Activated naive CD8-positive, alpha-beta T cell treated with anti-CD3 and anti-CD28 coated beads for 36 hours (primary cell): ENCODE measurements around the gene UBE2D2. TPM values are rescaled to one million over a fixed set of nuclear protein-coding genes. Genes with fewer than 3 reads are reported as not detected.
"Not testable (repeated sequence)": the region's sequence is repeated elsewhere in the genome, so short reads cannot be mapped to it uniquely, and the experiment has no call there.

Experiments used
- DNase-seq: peaks from one replicate; pipeline ENCODE4 v3.0.0; 2021
- H3K27ac Mint-ChIP-seq: one replicate; pipeline ENCODE4 v1.8.0; 2022; ENCODE audit warnings: mild to moderate bottlenecking, moderate library complexity, mixed read lengths
- H3K27me3 Mint-ChIP-seq: one replicate; pipeline ENCODE4 v1.8.0; 2022; ENCODE audit warnings: mild to moderate bottlenecking, mixed read lengths
- H3K36me3 Mint-ChIP-seq: one replicate; pipeline ENCODE4 v1.8.0; 2021; ENCODE audit warnings: mild to moderate bottlenecking, mixed read lengths
- H3K4me1 Mint-ChIP-seq: one replicate; pipeline ENCODE4 v1.8.0; 2021; ENCODE audit warnings: mixed read lengths
- H3K4me3 Mint-ChIP-seq: one replicate; pipeline ENCODE4 v1.8.0; 2022; ENCODE audit warnings: mild to moderate bottlenecking, moderate library complexity, mixed read lengths
- H3K9me3 Mint-ChIP-seq: one replicate; pipeline ENCODE4 v1.8.0; 2022; ENCODE audit warnings: mixed read lengths
- total RNA-seq, 2 experiments: library from RNA; stranded (reverse); gene quantifications; one replicate each; pipeline ENCODE4 v1.2.3, GENCODE V29; 2021

UBE2D2 gene
- total RNA-seq, 2 experiments from 2014 or later: 286 to 297 TPM

DNA sequence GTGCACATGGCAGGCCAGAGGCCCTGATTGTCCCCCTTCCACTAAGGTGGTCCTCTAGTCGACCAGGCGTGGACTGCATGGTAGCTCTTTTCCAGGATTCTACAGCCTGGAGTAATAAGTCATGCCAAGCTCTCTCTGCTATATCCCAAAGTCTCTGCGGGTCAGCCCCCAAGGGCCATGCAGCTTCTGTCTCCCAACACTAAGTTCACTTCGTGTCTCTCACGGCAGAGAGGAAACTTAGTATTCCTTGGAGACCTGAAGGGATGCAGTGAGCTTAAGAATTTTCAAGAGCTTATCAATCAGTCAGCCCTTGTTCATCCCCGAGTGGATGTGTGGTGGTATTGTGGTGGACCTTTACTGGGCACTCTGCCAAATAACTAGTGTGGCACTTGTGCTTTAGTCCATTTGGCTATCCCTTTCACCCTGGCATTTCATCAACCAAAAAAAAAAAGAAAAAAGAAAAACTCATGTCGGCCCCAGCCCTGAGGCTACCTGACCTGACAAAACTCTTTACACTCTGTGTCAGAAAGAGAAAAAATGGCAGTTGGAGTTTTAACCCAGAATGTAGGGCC is 33.2 kb upstream of the UBE2D2 start:
- not testable (repeated sequence) for H3K9me3 Mint-ChIP-seq, H3K27ac Mint-ChIP-seq, H3K27me3 Mint-ChIP-seq, DNase-seq, H3K4me3 Mint-ChIP-seq, H3K4me1 Mint-ChIP-seq, H3K36me3 Mint-ChIP-seq

DNA sequence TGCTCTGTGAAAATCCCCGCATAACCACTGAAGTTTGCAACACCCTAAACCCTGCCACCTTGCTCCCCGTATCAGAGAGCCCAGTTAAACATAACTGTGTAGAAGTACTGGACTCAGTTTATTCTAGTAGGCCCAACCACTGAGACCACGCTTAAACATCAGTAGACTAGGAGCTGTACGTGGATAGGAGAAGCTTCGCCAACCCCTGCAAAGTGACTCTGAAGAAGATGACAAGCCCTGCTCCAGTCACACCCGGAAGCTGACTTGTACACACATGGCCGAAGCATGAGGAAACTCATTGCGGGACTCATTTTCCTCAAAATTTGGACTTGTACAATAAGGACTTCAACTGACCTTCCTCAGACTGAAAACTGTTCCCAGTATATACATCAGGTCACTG is 32.4 kb upstream of the UBE2D2 start:
- not testable (repeated sequence) for H3K9me3 Mint-ChIP-seq, H3K27ac Mint-ChIP-seq, DNase-seq, H3K27me3 Mint-ChIP-seq, H3K36me3 Mint-ChIP-seq, H3K4me1 Mint-ChIP-seq, H3K4me3 Mint-ChIP-seq

DNA sequence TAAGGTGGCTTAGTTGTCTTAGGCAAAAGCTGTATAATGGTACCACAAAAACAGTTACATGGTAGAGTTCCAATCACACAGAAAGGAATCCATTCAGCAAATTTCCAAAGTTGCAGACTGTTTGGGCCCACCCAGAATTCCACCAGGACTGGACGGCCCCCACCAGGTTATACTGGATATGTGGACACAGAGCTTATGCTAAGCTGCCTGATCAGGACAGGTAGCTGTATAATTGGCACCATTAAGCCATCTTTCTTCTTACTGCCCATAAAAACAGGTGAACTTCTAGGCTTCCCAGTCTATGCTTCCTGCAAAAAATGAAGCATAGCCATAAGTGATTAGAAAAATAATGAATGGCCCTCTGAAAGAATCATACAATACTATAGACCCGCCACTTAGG is 31.1 kb upstream of the UBE2D2 start:
- not testable (repeated sequence) for DNase-seq, H3K27ac Mint-ChIP-seq, H3K4me1 Mint-ChIP-seq, H3K36me3 Mint-ChIP-seq, H3K9me3 Mint-ChIP-seq, H3K27me3 Mint-ChIP-seq, H3K4me3 Mint-ChIP-seq

DNA sequence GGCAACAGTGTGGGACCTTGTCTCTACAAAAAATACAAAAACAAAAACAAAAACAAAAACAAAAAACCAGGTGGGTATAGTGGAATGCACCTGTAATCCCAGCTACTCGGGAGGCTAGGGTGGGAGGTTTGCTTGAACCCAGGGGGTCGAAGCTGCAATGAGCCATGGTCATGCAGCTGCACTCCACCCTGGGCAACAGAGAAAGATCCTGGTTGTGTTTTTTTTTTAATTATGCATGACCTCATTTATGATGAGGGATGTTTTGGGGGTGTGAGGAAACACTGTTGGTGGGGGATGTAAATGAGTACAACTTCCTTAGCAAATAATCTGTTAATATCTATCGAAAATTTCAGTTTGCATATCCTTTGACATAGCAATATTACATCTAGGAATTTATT is 29.4 kb upstream of the UBE2D2 start:
- DNase-seq: no peak
- Mint-ChIP-seq H3K27me3 (no peaks in the 10 kb centered on the region), H3K36me3 (no peaks in the 10 kb centered on the region), H3K9me3 (peaks cover 3% of the 10 kb centered on the region), H3K4me1 (no peaks in the 10 kb centered on the region), H3K27ac (no peak overlapping the region), H3K4me3 (no peak overlapping the region)

DNA sequence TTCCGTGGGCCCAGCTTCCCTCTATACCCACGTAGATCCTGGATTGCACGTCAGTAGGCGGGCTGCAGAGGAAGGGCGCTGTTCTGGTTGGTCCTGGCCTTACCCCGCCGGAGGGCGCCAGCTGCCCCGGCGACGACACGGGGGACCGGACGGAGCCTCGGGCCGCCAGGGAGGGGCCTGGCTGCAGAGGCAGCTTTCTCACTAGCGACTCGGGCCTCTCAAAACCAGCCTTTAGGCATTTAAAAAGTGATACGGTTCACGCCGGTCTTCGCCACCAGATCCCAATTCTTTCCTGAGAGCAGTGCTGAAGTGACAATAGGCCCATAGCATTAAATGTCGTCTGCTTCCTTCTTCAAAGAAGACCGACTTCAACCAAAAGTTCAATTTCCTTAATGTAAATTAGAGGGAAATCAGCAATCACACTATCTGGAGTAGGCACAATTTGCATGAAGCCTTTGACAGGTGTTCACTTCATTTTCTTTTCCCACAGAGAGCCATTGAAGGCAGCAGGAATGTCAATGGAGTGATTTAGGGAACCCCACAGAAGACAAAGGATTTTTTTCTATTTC is 17.6 kb upstream of the UBE2D2 start:
- Mint-ChIP-seq H3K9me3 (no peaks in the 10 kb centered on the region), H3K36me3 (no peaks in the 10 kb centered on the region), H3K4me1 (peaks cover 7% of the 10 kb centered on the region), H3K27me3 (no peaks in the 10 kb centered on the region), H3K4me3 (peak overlapping the region; percentile 52), H3K27ac (peak overlapping the region; percentile 42)
- DNase-seq: peak; percentile 66

DNA sequence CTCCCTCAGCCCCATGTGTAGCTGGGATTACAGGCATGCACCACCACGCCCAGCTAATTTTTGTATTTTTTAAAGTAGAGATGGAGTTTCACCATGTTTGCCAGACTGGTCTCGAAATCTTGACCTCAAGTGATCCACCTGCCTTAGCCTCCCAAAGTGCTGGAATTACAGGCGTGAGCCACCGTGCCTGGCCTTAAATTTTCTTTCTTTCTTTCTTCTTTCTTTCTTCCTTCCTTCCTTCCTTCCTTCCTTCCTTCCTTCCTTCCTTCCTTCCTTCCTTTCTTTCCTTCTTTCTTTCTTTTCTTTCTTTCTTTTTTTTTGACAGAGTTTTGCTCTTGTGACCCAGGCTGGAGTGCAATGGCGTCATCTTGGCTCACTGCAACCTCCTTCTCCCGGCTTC is 14.5 kb upstream of the UBE2D2 start:
- DNase-seq, H3K36me3 Mint-ChIP-seq, H3K27ac Mint-ChIP-seq, H3K27me3 Mint-ChIP-seq, H3K9me3 Mint-ChIP-seq, H3K4me1 Mint-ChIP-seq, H3K4me3 Mint-ChIP-seq: not testable (repeated sequence)

DNA sequence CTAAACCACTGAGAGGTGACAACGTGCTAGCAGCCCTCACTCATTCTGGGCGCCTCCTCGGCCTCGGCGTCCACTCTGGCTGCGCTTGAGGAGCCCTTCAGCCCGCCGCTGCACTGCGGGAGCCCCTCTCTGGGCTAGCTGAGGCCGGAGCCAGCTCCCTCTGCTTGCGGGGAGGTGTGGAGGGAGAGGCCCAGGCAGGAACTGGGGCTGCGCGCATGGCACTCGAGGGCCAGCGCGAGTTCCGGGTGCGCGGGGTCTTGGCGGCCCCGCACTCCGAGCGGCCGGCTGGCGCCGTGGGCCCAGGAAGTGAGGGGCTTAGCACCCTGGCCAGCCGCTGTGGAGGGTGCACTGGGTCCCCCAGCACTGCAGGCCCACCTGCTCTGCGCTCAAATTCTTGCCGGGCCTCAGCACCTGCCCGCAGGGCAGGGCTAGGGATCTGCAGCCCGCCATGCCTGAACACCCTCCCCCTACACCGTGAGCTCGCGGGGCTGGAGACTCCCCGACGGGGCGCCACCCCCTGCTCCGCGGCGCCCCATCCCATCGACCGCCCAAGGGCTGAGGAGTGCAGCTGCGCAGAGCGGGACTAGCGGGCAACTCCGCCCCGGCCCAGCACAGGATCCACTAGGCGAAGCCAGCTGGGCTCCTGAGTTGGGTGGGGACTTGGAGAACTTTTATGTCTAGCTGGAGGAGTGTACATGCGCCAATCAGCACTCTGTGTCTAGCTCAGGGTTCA is 11.8 kb upstream of the UBE2D2 start:
- H3K4me1 Mint-ChIP-seq: peaks cover 2% of the 10 kb centered on the region
- H3K9me3 Mint-ChIP-seq: no peaks in the 10 kb centered on the region
- no peak overlapping the region for H3K4me3 Mint-ChIP-seq
- no peaks in the 10 kb centered on the region for H3K36me3 Mint-ChIP-seq
- H3K27me3 Mint-ChIP-seq: no peaks in the 10 kb centered on the region
- no peak overlapping the region for H3K27ac Mint-ChIP-seq
- no peak for DNase-seq

DNA sequence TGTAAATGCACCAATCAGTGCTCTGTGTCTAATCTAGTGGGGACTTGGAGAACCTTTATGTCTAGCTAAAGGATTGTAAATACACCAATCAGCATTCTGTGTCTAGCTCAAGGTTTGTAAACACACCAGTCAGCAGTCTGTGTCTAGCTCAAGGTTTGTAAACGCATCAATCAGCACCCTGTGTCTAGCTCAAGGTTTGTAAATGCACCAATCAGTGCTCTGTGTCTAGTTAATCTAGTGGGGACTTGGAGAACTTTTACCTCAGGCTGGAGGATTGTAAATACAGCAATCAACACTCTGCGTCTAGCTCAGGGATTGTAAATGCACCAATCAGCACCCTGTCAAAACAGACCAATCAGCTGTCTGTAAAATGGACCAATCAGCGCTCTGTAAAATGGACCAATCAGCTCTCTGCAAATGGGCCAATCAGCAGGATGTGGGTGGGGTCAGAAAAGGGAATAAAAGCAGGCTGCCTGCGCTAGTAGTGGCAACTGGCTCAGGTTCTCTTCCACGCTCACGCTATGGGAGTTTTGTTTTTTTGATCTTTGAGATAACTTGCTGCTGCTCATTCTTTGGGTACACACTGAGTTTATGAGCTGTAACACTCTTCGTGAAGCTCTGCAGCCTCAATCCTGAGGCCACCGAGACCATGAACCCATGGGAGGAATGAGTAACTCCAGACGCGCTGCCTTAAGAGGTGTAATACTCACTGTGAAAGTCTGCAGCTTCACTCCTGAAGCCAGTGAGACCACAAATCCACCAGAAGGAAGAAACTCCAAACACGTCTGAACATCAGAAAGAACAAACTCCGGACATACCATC is 10.9 kb upstream of the UBE2D2 start:
- DNase-seq, H3K27me3 Mint-ChIP-seq, H3K27ac Mint-ChIP-seq, H3K36me3 Mint-ChIP-seq, H3K9me3 Mint-ChIP-seq, H3K4me1 Mint-ChIP-seq, H3K4me3 Mint-ChIP-seq: not testable (repeated sequence)

DNA sequence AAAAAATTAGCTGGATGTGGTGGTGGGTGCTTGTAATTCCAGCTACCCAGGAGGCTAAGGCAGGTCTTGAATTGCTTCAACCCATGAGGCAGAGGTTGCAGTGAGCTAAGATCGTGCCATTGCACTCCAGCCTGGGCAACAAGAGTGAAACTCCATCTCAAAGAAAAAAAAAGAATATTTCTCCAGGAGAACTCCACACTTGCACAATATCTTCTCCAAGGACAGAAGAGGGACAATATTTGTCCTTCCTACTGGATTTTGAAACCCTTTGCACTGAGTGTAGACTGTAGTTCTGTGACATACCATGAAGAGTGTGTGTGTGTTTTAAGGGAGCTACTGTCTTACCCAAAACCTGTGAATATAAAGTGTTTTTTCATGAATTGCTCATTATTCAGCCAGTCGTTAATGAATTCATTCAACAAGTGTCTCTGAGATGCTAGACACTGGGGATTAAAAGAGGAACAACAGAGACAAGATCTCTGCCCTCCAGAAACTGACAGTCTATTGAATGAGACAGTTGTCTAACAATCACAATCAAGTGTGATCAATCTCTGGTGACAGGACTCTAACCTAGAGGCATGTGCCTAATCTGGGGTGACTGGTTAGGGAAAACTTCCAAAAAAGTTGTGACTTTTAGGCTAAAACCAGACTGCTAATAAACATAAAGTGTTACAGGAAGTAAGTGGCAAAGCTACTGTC is 9.8 kb upstream of the UBE2D2 start:
- no peak for DNase-seq
- no peak overlapping the region for H3K4me3 Mint-ChIP-seq
- peaks cover 2% of the 10 kb centered on the region for H3K4me1 Mint-ChIP-seq
- no peaks in the 10 kb centered on the region for H3K27me3 Mint-ChIP-seq
- no peaks in the 10 kb centered on the region for H3K36me3 Mint-ChIP-seq
- no peak overlapping the region for H3K27ac Mint-ChIP-seq
- H3K9me3 Mint-ChIP-seq: no peaks in the 10 kb centered on the region

DNA sequence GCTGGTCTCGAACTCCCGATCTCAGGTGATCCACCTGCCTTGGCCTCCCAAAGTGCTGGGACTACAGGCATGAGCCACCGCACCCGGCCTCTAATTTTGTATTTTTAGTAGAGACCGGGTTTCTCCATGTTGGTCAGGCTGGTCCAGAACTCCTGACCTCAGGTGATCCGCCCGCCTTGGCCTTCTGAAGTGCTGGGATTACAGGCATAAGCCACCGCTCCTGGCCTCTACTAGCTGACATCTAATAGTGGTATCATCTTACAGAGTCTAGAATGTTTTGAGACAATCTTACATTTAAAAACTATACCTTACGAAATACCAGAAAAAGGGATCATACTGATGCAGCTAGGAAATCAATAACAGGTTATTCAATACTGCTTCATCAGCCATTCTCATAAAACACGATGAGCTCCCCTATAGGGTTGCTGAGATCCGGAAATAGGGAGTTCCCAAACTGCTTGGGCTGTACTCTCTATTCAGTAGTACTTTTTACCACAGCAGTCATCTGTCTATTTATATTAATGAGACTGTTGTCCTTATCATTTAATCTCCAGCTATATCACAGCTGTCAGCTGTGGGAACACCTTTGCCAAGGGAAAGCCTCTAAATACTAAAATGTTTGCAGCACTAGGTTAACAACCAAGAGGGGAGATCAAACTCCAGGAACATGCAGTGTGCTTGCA is 8.1 kb upstream of the UBE2D2 start:
- Mint-ChIP-seq H3K4me1 (peaks cover 2% of the 10 kb centered on the region), H3K9me3 (no peaks in the 10 kb centered on the region), H3K27ac (no peak overlapping the region), H3K36me3 (no peaks in the 10 kb centered on the region), H3K27me3 (no peaks in the 10 kb centered on the region), H3K4me3 (no peak overlapping the region)
- no peak for DNase-seq

DNA sequence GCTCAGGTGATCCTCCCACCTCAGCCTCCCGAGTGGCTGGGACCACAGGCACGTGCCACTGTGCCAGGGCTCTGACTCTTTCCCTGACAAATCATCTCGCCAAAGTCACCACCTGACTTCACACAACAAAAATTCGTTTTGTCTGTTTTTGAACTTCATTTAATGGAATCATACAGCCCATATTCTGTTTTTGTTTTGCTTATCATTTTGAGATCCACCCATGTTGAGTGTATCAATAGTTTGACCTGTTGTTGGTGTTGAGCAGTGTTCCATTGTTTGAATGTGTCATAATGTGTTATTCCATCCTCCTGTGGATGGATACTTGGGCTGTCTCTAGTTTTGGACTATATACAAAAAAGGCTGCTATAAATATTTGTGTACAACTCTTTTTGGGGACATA is 6.9 kb upstream of the UBE2D2 start:
- Mint-ChIP-seq H3K27ac (no peak overlapping the region), H3K4me3 (no peak overlapping the region), H3K9me3 (no peaks in the 10 kb centered on the region), H3K4me1 (peaks cover 2% of the 10 kb centered on the region), H3K36me3 (no peaks in the 10 kb centered on the region), H3K27me3 (no peaks in the 10 kb centered on the region)
- no peak for DNase-seq

DNA sequence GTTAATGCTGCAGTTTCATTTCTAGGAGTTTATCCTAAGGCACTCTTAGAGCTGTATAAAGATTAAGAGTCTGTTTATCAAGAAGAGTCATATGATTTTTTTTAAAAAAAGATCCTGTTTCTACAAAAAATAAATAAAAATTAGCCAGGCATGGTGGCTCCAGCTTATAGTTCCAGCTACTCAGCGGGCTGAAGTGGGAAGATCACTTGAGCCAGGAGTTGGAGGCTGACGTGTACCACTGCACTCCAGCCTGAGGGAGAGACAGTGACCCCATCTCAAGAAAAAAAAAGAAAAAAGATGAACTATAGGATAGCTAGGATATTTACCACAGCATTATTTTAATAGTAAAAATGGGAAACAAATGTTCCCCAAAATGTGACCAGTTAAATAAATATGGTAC is 3.3 kb upstream of the UBE2D2 start:
- peaks cover 8% of the 10 kb centered on the region for H3K4me1 Mint-ChIP-seq
- no peak overlapping the region for H3K27ac Mint-ChIP-seq
- no peaks in the 10 kb centered on the region for H3K27me3 Mint-ChIP-seq
- no peak overlapping the region for H3K4me3 Mint-ChIP-seq
- no peaks in the 10 kb centered on the region for H3K9me3 Mint-ChIP-seq
- no peak for DNase-seq
- peaks cover 10% of the 10 kb centered on the region for H3K36me3 Mint-ChIP-seq

DNA sequence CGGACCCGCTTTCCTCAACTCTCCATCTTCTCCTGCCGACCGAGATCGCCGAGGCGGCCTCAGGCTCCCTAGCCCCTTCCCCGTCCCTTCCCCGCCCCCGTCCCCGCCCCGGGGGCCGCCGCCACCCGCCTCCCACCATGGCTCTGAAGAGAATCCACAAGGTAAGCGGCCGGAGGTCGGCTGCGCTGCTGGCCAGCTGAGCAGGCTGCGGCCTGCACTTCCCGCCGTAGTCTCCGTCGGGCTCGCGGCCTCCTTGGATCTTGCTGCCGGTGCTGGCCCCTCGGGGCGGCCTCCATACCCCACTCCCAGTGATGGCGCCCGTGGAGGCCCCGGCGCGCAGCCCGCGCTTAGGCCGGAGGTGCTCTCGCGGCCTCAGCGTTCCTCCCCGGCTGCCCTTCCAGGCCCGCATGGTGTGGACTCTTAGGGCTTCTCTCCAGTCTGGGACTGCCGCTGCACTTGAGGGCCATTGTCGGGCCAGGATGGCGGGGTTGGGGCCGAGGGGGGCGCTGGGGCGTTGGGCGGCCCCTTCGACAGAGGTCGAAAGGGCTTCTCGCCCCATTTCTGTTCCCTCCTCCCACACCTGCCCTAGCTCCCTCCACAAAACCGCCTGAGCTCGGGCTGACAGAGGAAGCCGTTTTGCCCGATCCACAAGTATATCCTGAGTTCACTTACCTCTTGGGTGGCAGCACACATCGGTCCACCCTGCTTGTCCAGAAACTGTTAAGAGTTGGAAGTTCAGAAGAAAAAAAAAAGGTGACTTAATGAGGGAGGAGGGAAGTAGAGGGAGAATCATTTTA is 714 bp downstream of the UBE2D2 start:
- Mint-ChIP-seq H3K4me1 (peaks cover 34% of the 10 kb centered on the region), H3K4me3 (peak overlapping the region; percentile 98)

DNA sequence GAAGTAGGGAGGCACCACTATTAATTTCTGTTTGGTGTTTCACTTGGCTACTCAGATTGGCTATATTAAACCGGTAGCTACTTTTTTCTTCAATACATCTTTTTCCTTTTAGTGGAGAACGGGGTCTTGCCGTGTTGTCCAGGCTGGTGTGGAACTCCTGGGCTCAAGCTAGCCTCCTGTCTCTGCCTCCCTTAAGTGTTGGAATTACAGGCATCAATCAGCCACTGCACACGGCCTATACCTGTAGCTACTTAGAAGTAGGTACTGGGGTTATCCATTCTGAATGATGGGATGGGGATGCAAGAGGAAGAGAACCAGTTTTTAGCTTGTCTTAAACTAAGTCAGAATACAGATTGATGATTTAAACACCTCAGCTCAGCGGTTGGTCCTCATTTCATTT is 1.7 kb downstream of the UBE2D2 start:
- Mint-ChIP-seq H3K36me3 (peaks cover 52% of the 10 kb centered on the region), H3K27ac (peak overlapping the region; percentile 96), H3K9me3 (no peaks in the 10 kb centered on the region), H3K27me3 (no peaks in the 10 kb centered on the region), H3K4me1 (peaks cover 39% of the 10 kb centered on the region), H3K4me3 (peak overlapping the region; percentile 98)
- DNase-seq: no peak

More for the DNA sequence above, 714 bp downstream of the UBE2D2 start:
- DNase-seq: peak; percentile 68
- peak overlapping the region; percentile 96 for H3K27ac Mint-ChIP-seq
- H3K36me3 Mint-ChIP-seq: peaks cover 44% of the 10 kb centered on the region
- no peaks in the 10 kb centered on the region for H3K9me3 Mint-ChIP-seq
- no peaks in the 10 kb centered on the region for H3K27me3 Mint-ChIP-seq
